Immature natural killer cell (primary cell): ENCODE data around the gene DHX16. TPM values are rescaled to one million over a fixed set of nuclear protein-coding genes. Genes with fewer than 3 reads are reported as not detected.
"Not testable (repeated sequence)": the region's sequence is repeated elsewhere in the genome, so short reads cannot be mapped to it uniquely, and the experiment has no call there.

ENCODE experiments used
- DNase-seq, 3 donors: peaks; one replicate each; pipeline ENCODE4 v3.0.0; 2022; ENCODE audit warnings: mixed read lengths in 1 of 3
- H3K27ac Mint-ChIP-seq, 6 donors: one replicate each; pipeline ENCODE4 v1.8.0; 2020; ENCODE audit warnings: mixed read lengths in 6 of 6, mild to moderate bottlenecking in 5 of 6, inconsistent platforms in 4 of 6, moderate library complexity in 3 of 6
- H3K27me3 Mint-ChIP-seq, 3 donors: one replicate each; pipeline ENCODE4 v1.8.0; 2020 to 2021; ENCODE audit warnings: low read depth in 3 of 3, mild to moderate bottlenecking in 3 of 3, mixed read lengths in 3 of 3, moderate library complexity in 3 of 3, inconsistent platforms in 1 of 3
- H3K36me3 Mint-ChIP-seq, 3 donors: one replicate each; pipeline ENCODE4 v1.8.0; 2020; ENCODE audit warnings: mixed read lengths in 3 of 3, inconsistent platforms in 2 of 3, mild to moderate bottlenecking in 2 of 3
- H3K4me1 Mint-ChIP-seq, 2 donors: one replicate each; pipeline ENCODE4 v1.8.0; 2020; ENCODE audit warnings: inconsistent platforms in 2 of 2, mild to moderate bottlenecking in 2 of 2, mixed read lengths in 2 of 2, moderate library complexity in 1 of 2
- H3K4me3 Mint-ChIP-seq, 5 donors: one replicate each; pipeline ENCODE4 v1.8.0; 2020; ENCODE audit warnings: mild to moderate bottlenecking in 5 of 5, mixed read lengths in 5 of 5, inconsistent platforms in 3 of 5, moderate library complexity in 3 of 5
- H3K9me3 Mint-ChIP-seq, 6 donors: one replicate each; pipeline ENCODE4 v1.8.0; 2020; ENCODE audit warnings: mild to moderate bottlenecking in 6 of 6, mixed read lengths in 6 of 6, inconsistent platforms in 4 of 6, moderate library complexity in 3 of 6
- polyA plus RNA-seq, 3 donors: library from polyadenylated mRNA; unstranded; fragments of 300-500 nt; fragmentation: Illumina TruSeq; gene quantifications; one replicate each; pipeline ENCODE4 v1.2.3, GENCODE V29; 2021

DHX16 gene
- 10 to 100 TPM; 13.6 to 33.9 (median 14.4) TPM for polyA plus RNA-seq

DNA sequence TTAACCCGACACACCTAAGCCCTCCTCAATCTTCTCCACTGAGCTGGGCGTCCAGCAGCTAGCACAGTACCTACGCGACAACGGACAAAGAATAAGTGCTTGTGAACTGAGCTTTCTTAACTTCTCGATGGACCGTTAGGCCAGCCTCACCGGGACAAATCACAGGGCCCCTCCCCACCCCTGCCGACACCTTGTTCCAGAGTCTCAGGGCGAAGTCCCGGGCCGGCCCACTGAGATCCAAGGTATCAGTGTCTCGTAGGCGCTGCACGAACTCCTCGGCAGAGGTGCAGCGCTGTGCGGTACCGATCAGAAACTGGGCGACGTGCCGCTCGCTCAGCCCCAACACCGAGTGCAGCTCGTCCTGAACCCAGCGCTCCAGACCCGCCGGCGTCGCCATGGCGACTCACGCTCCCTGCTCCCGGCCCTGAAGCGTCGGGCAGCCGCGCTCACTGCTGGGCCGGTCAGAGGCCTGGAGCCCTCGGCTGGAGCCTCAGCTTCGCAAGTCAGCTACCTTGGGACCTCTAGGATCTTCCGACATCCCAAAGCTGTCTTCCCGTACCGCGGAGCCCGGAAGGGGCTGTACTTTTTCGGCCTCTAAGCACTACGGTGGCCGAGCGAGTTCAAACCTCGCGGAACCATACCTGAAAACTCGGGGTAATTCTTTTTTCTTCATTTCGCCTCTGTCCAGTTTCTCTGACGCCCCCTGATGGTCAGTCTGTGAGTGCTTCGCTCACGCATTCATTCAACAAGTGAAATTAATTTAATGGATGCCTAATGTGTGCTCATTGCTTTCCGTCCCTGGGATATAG is at the start of gene DHX16:
Gene DHX16, minus strand, starts transcription at position 562 of the 809 bp plus-strand sequence. Its CDS starts 165 bp downstream, at position 397.
- Mint-ChIP-seq H3K4me3 (peak within 1 kb of the TSS; percentile 82 to 93 (median 87)), H3K9me3 (no peaks in the 10 kb centered on the region), H3K36me3 (peaks cover 10 to 29% (median 27%) of the 10 kb centered on the region in 3 donors), H3K4me1 (peaks cover 32 to 34% of the 10 kb centered on the region in 2 donors), H3K27me3 (peaks cover 4 to 9% (median 7%) of the 10 kb centered on the region in 3 donors), H3K27ac (peak within 1 kb of the TSS; percentile 80 to 86 (median 84))
- DNase-seq = peak; percentile 91 to 92 (median 91)

DNA sequence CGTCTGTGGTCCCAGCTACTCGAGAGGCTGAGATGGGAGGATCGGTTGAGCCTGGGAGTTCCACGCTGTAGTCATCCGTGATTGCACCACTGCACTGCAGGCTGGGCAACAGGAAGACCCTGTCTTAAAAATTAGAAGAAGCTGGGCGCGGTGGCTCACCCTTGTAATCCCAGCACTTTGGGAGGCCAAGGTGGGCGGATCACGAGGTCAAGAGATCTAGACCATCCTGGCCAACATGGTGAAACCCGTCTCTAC is 49.1 kb upstream of the DHX16 start:
- DNase-seq = not testable (repeated sequence)
- H3K4me3 Mint-ChIP-seq = peak overlapping the region; percentile 94 to 100 (median 97)

GRCh38 chr6:30721198-30722024 is 48.6 kb upstream of the DHX16 start:
- DNase-seq = peak; percentile 94 to 96 (median 96)
- Mint-ChIP-seq H3K36me3 (peaks cover 6 to 27% (median 23%) of the 10 kb centered on the region in 3 donors), H3K4me3 (peak overlapping the region; percentile 94 to 100 (median 97)), H3K4me1 (peaks cover 60 to 70% of the 10 kb centered on the region in 2 donors), H3K27me3 (peaks cover 30 to 36% (median 32%) of the 10 kb centered on the region in 3 donors), H3K9me3 (no peaks in the 10 kb centered on the region), H3K27ac (peak overlapping the region; percentile 95 to 99 (median 96))

More for the DNA sequence above, 49.1 kb upstream of the DHX16 start:
- peak overlapping the region; percentile 93 to 97 (median 96) for H3K27ac Mint-ChIP-seq
- H3K9me3 Mint-ChIP-seq = not testable (repeated sequence)
- peaks cover 4 to 27% (median 23%) of the 10 kb centered on the region in 3 donors for H3K36me3 Mint-ChIP-seq
- H3K4me1 Mint-ChIP-seq = peaks cover 54 to 64% of the 10 kb centered on the region in 2 donors
- peaks cover 28 to 34% (median 30%) of the 10 kb centered on the region in 3 donors for H3K27me3 Mint-ChIP-seq

DNA sequence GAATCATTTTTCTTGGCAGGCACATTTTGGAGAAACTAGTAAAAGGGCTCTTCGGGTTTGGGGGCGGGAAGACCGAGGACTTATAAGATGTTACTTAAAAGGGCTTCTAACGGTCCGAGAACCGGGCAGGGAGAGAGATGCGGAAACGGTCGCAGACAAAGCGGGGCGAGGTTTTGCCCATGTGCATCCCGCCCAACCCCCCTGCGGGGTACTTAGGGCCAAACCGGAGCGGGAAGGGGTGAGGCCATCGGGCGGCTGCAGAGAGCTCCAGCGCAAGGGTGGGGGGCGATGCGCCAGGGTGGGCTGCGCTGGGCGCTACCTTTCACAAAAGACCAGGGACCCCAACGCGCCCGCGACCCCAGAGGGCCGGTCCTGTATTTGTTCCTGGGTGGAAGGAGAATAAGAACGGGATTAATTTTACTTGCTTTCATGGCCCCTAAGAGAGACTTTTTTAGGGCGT is 48.0 kb upstream of the DHX16 start:
- H3K9me3 Mint-ChIP-seq = no peaks in the 10 kb centered on the region
- peaks cover 7 to 27% (median 23%) of the 10 kb centered on the region in 3 donors for H3K36me3 Mint-ChIP-seq
- peaks cover 63 to 76% of the 10 kb centered on the region in 2 donors for H3K4me1 Mint-ChIP-seq
- peak overlapping the region; percentile 94 to 100 (median 97) for H3K4me3 Mint-ChIP-seq
- DNase-seq = peak; percentile 46 to 63 (median 61)
- H3K27ac Mint-ChIP-seq = peak overlapping the region; percentile 95 to 99 (median 96)
- H3K27me3 Mint-ChIP-seq = peaks cover 30 to 36% (median 32%) of the 10 kb centered on the region in 3 donors

DNA sequence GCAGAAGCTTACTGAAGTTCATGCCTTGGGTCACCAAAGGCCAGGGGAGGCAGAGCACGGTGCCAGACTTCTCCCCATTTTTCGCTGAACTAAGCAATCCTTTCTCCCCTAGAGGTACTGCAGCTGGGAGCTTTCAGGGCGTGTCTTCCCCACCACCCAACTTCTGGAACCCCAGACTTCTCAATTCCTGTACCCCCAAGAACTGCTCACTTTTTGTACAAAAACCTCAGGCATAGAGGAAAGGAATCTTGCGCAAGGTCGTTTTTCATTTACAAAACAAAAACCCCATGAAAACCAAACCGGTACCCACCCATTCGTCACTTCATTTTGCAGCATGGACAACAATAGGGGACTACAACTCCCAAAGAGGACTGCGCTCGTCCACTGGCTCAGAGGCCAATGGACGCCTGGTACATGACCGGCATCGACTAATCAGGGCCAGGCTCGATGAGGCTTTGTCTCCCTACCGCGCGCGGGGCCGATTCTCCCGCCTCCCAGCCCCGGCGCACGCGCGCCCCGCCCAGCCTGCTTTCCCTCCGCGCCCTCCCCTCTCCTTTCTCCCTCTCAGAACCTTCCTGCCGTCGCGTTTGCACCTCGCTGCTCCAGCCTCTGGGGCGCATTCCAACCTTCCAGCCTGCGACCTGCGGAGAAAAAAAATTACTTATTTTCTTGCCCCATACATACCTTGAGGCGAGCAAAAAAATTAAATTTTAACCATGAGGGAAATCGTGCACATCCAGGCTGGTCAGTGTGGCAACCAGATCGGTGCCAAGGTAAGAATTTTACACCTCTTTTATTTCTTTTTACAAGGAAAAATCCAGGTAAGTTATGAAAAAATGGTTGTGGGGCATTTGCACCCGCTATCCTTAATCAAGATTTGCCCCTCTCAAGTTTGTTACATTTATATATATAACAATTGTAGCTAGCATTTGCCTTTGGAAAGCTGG is 47.3 kb upstream of the DHX16 start, which contains the start of gene TUBB:
Gene TUBB, plus strand, starts transcription at position 562 of the 947 bp plus-strand sequence. Its CDS starts 155 bp downstream, at position 717.
- Mint-ChIP-seq H3K9me3 (no peaks in the 10 kb centered on the region), H3K4me3 (peak within 1 kb of the TSS; percentile 94 to 100 (median 97)), H3K27me3 (peaks cover 30 to 36% (median 32%) of the 10 kb centered on the region in 3 donors), H3K36me3 (peaks cover 7 to 25% (median 21%) of the 10 kb centered on the region in 3 donors), H3K27ac (peak within 1 kb of the TSS; percentile 95 to 99 (median 96)), H3K4me1 (peaks cover 61 to 75% of the 10 kb centered on the region in 2 donors)
- peak; percentile 91 to 93 (median 93) for DNase-seq

DNA sequence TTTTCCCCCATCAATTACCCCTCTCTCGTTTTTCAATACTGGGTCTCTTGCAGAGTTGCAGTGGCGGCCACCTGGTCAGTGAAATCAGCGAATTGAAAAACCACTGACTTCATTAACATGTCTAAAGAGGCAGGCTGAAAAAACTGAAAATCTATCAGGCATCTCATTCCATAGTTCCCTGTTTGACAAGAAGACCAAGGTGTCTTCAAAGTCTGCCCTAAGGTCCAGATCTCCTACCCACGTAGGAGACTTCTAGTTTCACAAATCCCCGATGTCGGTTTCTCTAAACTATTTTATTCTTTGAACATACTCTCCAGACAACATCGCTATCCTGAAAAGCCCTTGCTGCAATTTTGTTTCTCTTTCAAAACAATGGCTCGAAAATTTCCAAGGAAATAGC is 46.5 kb upstream of the DHX16 start:
- Mint-ChIP-seq H3K36me3 (peaks cover 7 to 26% (median 20%) of the 10 kb centered on the region in 3 donors), H3K4me3 (peak overlapping the region; percentile 94 to 100 (median 97)), H3K27me3 (peaks cover 30 to 36% (median 32%) of the 10 kb centered on the region in 3 donors), H3K27ac (peak overlapping the region; percentile 95 to 99 (median 96)), H3K4me1 (peaks cover 58 to 73% of the 10 kb centered on the region in 2 donors), H3K9me3 (no peaks in the 10 kb centered on the region)
- no peak for DNase-seq

DNA sequence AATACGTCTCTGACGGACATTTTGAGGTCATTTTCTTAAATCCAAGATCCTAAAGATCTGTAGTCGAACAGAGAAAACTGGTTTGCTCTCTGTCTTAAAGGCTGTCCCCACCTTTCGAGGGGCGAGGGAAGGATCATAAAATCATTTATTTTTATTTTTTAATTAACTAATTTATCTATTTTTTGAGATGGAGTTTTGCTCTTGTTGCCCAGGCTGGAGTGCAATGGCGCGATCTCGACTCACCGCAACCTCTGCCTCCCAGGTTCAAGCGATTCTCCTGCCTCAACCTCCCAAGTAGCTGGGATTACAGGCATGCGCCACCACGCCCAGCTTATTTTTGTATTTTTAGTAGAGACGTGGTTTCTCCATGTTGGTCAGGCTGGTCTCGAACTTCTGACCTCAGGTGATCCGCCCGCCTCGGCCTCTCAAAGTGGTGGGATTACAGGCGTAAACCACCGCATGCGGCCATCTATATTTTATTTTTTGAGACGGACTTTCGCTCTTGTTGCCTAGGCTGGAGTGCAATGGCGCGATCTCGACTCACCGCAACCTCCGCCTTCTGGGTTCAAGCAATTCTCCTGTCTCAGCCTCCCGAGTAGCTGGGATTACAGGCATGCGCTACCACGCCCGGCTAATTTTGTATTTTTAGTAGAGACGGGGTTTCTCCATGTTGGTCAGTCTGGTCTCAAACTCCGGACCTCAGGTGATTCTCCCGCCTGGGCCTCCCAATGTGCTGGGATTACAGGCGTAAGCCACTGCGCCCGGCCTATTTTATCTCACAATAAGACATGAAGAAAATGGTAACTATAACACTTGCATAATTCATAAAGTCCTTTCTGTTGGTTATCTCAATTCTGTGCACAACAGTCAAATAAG is 45.3 kb upstream of the DHX16 start:
- not testable (repeated sequence) for DNase-seq, H3K9me3 Mint-ChIP-seq
- Mint-ChIP-seq H3K27me3 (peaks cover 28 to 36% (median 32%) of the 10 kb centered on the region in 3 donors), H3K4me3 (peak overlapping the region; percentile 92 to 99 (median 99)), H3K4me1 (peaks cover 58 to 68% of the 10 kb centered on the region in 2 donors), H3K36me3 (peaks cover 3 to 18% (median 12%) of the 10 kb centered on the region in 3 donors), H3K27ac (peak overlapping the region; percentile 93 to 100 (median 100))

GRCh38 chr6:30717129-30717844 is 44.5 kb upstream of the DHX16 start, which contains the start of gene MDC1:
Gene MDC1 (minus strand): TSS chr6:30717281. CDS start chr6:30715175, 2,106 bp downstream.
- Mint-ChIP-seq H3K36me3 (peaks cover 5 to 18% (median 6%) of the 10 kb centered on the region in 3 donors), H3K4me1 (peaks cover 58 to 68% of the 10 kb centered on the region in 2 donors), H3K27me3 (peaks cover 24 to 29% (median 27%) of the 10 kb centered on the region in 3 donors), H3K4me3 (peak within 1 kb of the TSS; percentile 92 to 99 (median 99)), H3K27ac (peak within 1 kb of the TSS; percentile 96 to 100 (median 100)), H3K9me3 (no peaks in the 10 kb centered on the region)
- DNase-seq = peak; percentile 99 to 100 (median 100)

DNA sequence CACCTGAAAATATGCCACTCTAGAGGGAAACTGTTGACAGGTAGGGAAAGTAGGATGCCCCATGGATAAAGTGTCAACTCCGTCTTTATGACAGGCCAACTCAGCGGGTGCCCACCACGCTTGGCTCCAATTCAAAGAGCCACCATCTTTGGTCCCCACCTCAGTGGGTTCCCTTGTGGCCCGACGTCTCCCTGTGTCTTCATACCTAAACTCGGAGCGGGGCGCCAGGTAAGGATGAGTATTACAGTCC is 44.0 kb upstream of the DHX16 start:
- Mint-ChIP-seq H3K4me1 (peaks cover 58 to 68% of the 10 kb centered on the region in 2 donors), H3K4me3 (peak overlapping the region; percentile 92 to 99 (median 99)), H3K36me3 (peaks cover 7 to 21% (median 8%) of the 10 kb centered on the region in 3 donors), H3K27me3 (peaks cover 22 to 27% (median 25%) of the 10 kb centered on the region in 3 donors), H3K27ac (peak overlapping the region; percentile 96 to 100 (median 100)), H3K9me3 (no peaks in the 10 kb centered on the region)
- DNase-seq = no peak

DNA sequence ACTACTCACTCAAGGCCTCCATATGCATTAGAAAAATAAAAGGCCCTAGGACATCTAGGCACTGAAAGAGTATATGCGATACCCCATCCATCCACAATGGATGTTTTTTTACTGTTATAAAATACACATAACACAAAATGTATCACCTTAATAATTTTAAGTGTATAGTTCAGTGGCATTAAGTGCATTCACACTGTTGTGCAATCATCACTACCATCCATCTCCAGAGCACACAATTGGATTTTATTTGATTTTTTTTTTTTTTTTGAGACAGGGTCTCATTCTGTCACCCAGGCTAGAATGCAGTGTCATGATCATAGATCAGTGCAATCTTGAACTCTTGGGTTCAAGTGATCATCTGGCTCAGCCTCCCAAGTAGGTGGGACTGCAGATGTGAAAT is 41.5 kb upstream of the DHX16 start:
- H3K9me3 Mint-ChIP-seq = no peaks in the 10 kb centered on the region
- peak overlapping the region in 2 of 6 donors; percentile 15 to 50 for H3K27ac Mint-ChIP-seq
- peaks cover 8 to 31% (median 13%) of the 10 kb centered on the region in 3 donors for H3K36me3 Mint-ChIP-seq
- H3K4me3 Mint-ChIP-seq = no peak overlapping the region
- H3K4me1 Mint-ChIP-seq = peaks cover 56 to 66% of the 10 kb centered on the region in 2 donors
- no peak for DNase-seq
- peaks cover 6 to 11% (median 8%) of the 10 kb centered on the region in 3 donors for H3K27me3 Mint-ChIP-seq

DNA sequence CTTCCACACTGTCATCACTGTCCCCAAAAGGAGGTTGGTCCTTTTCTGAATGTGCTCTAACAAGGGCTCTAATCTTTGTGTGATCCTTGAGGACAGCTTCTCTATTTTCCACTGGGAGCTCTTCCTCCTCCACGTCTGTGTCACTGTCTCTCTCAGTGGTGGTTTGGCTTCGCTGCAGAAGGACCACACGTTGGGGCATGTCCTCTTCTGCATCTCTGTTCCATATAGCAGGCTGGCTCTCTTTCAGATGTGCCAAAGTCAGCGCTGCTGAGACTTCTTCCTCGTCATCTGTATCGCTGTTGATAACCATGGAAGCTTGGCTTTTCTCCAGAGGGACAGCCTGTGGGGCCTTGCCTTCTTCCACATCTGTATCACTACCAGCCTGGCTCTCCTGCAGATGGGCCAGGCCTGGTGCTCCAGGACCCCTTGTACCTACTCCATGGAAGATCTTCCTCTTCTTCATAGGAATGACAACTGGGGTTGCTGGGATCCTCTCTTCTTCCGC is 39.7 kb upstream of the DHX16 start:
- no peak for DNase-seq
- H3K4me3 Mint-ChIP-seq = peak overlapping the region; percentile 56 to 79 (median 73)
- peaks cover 48 to 59% of the 10 kb centered on the region in 2 donors for H3K4me1 Mint-ChIP-seq
- no peaks in the 10 kb centered on the region for H3K9me3 Mint-ChIP-seq
- H3K36me3 Mint-ChIP-seq = peaks cover 14 to 38% (median 20%) of the 10 kb centered on the region in 3 donors
- H3K27ac Mint-ChIP-seq = peak overlapping the region; percentile 82 to 95 (median 92)
- peaks cover 4 to 10% (median 7%) of the 10 kb centered on the region in 3 donors for H3K27me3 Mint-ChIP-seq
